MM.1S (cell line): ENCODE results near the gene STK17A.
A peak's percentile ranks its signal among the peaks of the same experiment; 100 is the strongest.
"Not testable (repeated sequence)": the region's sequence is repeated elsewhere in the genome, so short reads cannot be mapped to it uniquely, and the experiment has no call there.

ENCODE experiments used
- DNase-seq: peaks from one replicate; pipeline ENCODE4 v3.0.0-alpha.2; 2015
- H2AFZ ChIP-seq: fragments of 300-600 bp; sonication (generic); 2 replicates; pipeline ENCODE4 v1.6.0; 2016; ENCODE audit warnings: antibody characterized with exemption, low read length
- H3F3A ChIP-seq: fragments of 300-600 bp; sonication (generic); 2 replicates; pipeline ENCODE4 v1.6.1; 2016; ENCODE audit warnings: mild to moderate bottlenecking, antibody characterized with exemption, low read length, moderate library complexity, mixed read lengths; ENCODE audit not compliant: insufficient read depth
- H3K27ac ChIP-seq: fragments of 300-600 bp; sonication (generic); 2 replicates; pipeline ENCODE4 v1.5.1; 2016; ENCODE audit warnings: mild to moderate bottlenecking, low read length
- H3K27me3 ChIP-seq: fragments of 300-600 bp; sonication (generic); replicated peaks from 2 replicates; pipeline ENCODE4 v1.6.0; 2016; ENCODE audit warnings: low read length; ENCODE audit not compliant: insufficient read depth
- H3K36me3 ChIP-seq: fragments of 300-600 bp; sonication (generic); replicated peaks from 2 replicates; pipeline ENCODE4 v1.6.1; 2016; ENCODE audit warnings: mild to moderate bottlenecking, low read length, mixed read lengths; ENCODE audit not compliant: insufficient read depth
- H3K4me1 ChIP-seq: fragments of 300-600 bp; sonication (generic); 2 replicates; pipeline ENCODE4 v1.6.1; 2016; ENCODE audit warnings: low read length, mixed read lengths
- H3K4me2 ChIP-seq: fragments of 300-600 bp; sonication (generic); 2 replicates; pipeline ENCODE4 v1.6.0; 2016; ENCODE audit warnings: low read depth, low read length
- H3K4me3 ChIP-seq: fragments of 300-600 bp; sonication (generic); 2 replicates; pipeline ENCODE4 v1.5.1; 2016; ENCODE audit warnings: low read length, mixed read lengths
- H3K79me2 ChIP-seq: fragments of 300-600 bp; sonication (generic); 2 replicates; pipeline ENCODE4 v1.6.1; 2016; ENCODE audit warnings: mixed run types, low read length, mixed read lengths
- H3K9ac ChIP-seq: fragments of 300-600 bp; sonication (generic); 2 replicates; pipeline ENCODE4 v1.6.1; 2016; ENCODE audit warnings: low read length, mixed read lengths
- H3K9me2 ChIP-seq: fragments of 300-600 bp; sonication (generic); replicated peaks from 2 replicates; pipeline ENCODE4 v1.6.1; 2016; ENCODE audit warnings: mild to moderate bottlenecking, low read length, mixed read lengths; ENCODE audit not compliant: insufficient read depth
- H3K9me3 ChIP-seq: fragments of 300-600 bp; sonication (generic); replicated peaks from 2 replicates; pipeline ENCODE4 v1.6.1; 2016; ENCODE audit warnings: mild to moderate bottlenecking, low read length, mixed read lengths; ENCODE audit not compliant: insufficient read depth
- H4K20me1 ChIP-seq: fragments of 300-600 bp; sonication (generic); 2 replicates; pipeline ENCODE4 v1.6.1; 2016; ENCODE audit warnings: mild to moderate bottlenecking, low read length, moderate library complexity, mixed read lengths; ENCODE audit not compliant: insufficient read depth
- EZH2 ChIP-seq: fragments of 300-600 bp; sonication (generic); optimal IDR thresholded peaks from 2 replicates; pipeline ENCODE3; 2017; ENCODE audit warnings: low read depth, mild to moderate bottlenecking, antibody characterized with exemption, low read length, mixed read lengths
- EZH2phosphoT487 ChIP-seq: fragments of 300-600 bp; sonication (generic); IDR thresholded peaks from 2 replicates; pipeline ENCODE4 v1.6.1; 2018; ENCODE audit warnings: antibody characterized with exemption, low read length
- TF ChIP-seq, protein P1 (sequence below): fragments of 300-600 bp; sonication (generic); IDR thresholded peaks from 2 replicates; pipeline ENCODE4 v1.5.1; 2016; ENCODE audit warnings: antibody characterized with exemption, low read length, mixed read lengths

The STK17A gene

DNA sequence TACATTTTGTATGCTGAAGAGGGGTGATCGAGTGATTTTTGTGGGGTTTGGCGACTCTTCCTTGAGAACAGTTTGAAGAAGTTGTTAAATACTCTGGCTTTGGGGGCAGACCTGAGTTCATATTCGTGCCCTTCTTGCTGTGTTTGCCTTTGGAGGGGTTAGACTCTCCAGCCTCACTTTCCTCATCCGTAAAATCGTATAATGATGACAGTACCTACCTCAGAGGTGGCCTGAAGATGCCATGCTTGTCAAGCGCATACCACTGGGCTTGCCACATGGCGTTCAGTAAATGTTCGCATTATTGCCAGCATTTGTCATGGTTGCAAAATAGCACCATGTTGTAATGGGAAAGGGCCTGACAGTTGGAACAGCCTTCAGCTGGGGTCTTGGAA lies 1.3 kb downstream of the STK17A start:
- Histone ChIP-seq H3K79me2 (peaks cover 60% of the 10 kb centered on the region), H3K27ac (peak overlapping the region; percentile 80), H3F3A (peaks cover 29% of the 10 kb centered on the region), H2AFZ (peak overlapping the region; percentile 37; the same call in 1 of the 2 replicates), H3K4me3 (peak overlapping the region; percentile 80), H3K9me3 (no peaks in the 10 kb centered on the region), H4K20me1 (no peaks in the 10 kb centered on the region), H3K9me2 (no peaks in the 10 kb centered on the region), H3K27me3 (no peaks in the 10 kb centered on the region), H3K36me3 (no peaks in the 10 kb centered on the region), H3K4me1 (peaks cover 32% of the 10 kb centered on the region), H3K9ac (peak overlapping the region; percentile 77), H3K4me2 (peak overlapping the region; percentile 86)
- TF ChIP-seq EZH2phosphoT487 (no peak), EZH2 (no peak)
- TF ChIP-seq, protein P1, sequence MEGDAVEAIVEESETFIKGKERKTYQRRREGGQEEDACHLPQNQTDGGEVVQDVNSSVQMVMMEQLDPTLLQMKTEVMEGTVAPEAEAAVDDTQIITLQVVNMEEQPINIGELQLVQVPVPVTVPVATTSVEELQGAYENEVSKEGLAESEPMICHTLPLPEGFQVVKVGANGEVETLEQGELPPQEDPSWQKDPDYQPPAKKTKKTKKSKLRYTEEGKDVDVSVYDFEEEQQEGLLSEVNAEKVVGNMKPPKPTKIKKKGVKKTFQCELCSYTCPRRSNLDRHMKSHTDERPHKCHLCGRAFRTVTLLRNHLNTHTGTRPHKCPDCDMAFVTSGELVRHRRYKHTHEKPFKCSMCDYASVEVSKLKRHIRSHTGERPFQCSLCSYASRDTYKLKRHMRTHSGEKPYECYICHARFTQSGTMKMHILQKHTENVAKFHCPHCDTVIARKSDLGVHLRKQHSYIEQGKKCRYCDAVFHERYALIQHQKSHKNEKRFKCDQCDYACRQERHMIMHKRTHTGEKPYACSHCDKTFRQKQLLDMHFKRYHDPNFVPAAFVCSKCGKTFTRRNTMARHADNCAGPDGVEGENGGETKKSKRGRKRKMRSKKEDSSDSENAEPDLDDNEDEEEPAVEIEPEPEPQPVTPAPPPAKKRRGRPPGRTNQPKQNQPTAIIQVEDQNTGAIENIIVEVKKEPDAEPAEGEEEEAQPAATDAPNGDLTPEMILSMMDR, result no peak
- peak; percentile 43 for DNase-seq

DNA sequence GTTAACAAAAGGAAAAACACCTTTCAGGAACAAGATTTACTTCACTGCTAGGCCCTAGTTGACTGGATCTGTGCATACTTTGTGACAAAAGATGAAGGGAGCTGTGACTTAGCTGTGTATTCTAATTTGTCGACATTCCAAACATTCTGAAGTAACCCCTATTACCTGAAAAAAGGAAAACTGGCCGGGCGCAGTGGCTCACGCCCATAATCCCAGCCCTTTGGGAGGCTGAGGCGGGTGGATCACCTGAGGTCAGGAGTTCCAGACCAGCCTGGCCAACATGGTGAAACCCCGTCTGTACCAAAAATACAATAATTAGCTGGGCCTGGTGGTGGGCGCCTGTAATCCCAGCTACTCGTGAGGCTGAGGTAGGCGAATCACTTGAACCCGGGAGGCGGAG lies 1.8 kb downstream of the STK17A start:
- peak overlapping the region; percentile 86 for H3K4me2 ChIP-seq
- peak overlapping the region; percentile 80 for H3K27ac ChIP-seq
- not testable (repeated sequence) for H3K9me3 ChIP-seq, H2AFZ ChIP-seq, H3K9me2 ChIP-seq, DNase-seq, H3K27me3 ChIP-seq, H3K36me3 ChIP-seq, H4K20me1 ChIP-seq
- H3K4me1 ChIP-seq, result peaks cover 32% of the 10 kb centered on the region
- peaks cover 65% of the 10 kb centered on the region for H3K79me2 ChIP-seq
- peak overlapping the region; percentile 80 for H3K4me3 ChIP-seq
- peaks cover 29% of the 10 kb centered on the region for H3F3A ChIP-seq
- peak overlapping the region; percentile 77 for H3K9ac ChIP-seq

GRCh38 chr7:43585562-43585961 lies 2.7 kb downstream of the STK17A start:
- peak overlapping the region; percentile 77; the same call in 1 of the 2 replicates for H3K9ac ChIP-seq
- H3K4me2 ChIP-seq, result peak overlapping the region; percentile 86
- H3F3A ChIP-seq, result peaks cover 29% of the 10 kb centered on the region
- no peaks in the 10 kb centered on the region for H3K9me2 ChIP-seq
- peaks cover 37% of the 10 kb centered on the region for H3K4me1 ChIP-seq
- H3K79me2 ChIP-seq, result peaks cover 73% of the 10 kb centered on the region
- H3K4me3 ChIP-seq, result peak overlapping the region; percentile 80
- TF ChIP-seq EZH2 (no peak), EZH2phosphoT487 (no peak)
- TF ChIP-seq, protein P1, result no peak
- no peaks in the 10 kb centered on the region for H3K36me3 ChIP-seq
- DNase-seq, result peak; percentile 31
- H4K20me1 ChIP-seq, result no peaks in the 10 kb centered on the region
- no peaks in the 10 kb centered on the region for H3K27me3 ChIP-seq
- H3K9me3 ChIP-seq, result no peaks in the 10 kb centered on the region
- H3K27ac ChIP-seq, result peak overlapping the region; percentile 80; the same call in 1 of the 2 replicates
- H2AFZ ChIP-seq, result no peak overlapping the region

DNA sequence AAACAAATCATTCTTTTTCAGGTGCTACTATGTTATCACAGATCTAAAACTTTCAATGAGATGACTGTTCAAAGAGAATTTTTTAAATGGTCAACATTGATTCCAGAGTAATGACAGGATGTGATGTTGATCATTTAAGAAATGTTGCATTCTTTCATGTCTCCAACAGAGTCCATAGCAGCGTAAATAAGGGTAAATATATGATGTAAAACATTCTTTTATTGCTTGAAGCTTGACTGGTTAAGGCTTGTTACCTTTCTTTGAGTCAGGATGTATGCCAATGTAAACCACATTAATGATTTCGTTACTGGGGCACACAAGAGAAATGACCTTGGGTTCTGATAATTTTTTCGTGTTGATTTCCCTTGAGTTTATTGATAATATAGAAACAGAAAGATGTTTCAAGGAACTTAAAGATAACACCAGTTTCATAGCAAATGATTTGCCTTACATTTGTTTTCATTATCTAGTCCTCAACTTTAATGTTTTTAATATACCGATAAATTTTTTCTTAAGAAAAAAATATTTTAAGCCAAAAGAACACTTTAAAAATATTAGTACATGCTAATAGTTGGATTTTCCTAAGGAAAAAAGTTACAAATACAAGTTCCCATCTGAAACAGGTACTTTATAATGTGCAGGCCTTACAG lies 3.5 kb downstream of the STK17A start:
- Histone ChIP-seq H3K9me2 (no peaks in the 10 kb centered on the region), H3K9ac (peak overlapping the region; percentile 77), H3K79me2 (peaks cover 81% of the 10 kb centered on the region), H3K4me2 (peak overlapping the region; percentile 86), H3K27ac (peak overlapping the region; percentile 80), H3K9me3 (no peaks in the 10 kb centered on the region), H4K20me1 (no peaks in the 10 kb centered on the region), H3F3A (peaks cover 29% of the 10 kb centered on the region), H3K27me3 (no peaks in the 10 kb centered on the region), H3K36me3 (no peaks in the 10 kb centered on the region), H3K4me3 (peak overlapping the region; percentile 80), H3K4me1 (peaks cover 43% of the 10 kb centered on the region), H2AFZ (no peak overlapping the region)
- TF ChIP-seq EZH2phosphoT487 (no peak), EZH2 (no peak)
- TF ChIP-seq, protein P1, result no peak
- DNase-seq, result peak; percentile 30
